DMS 273 treated with DMSO at 0.1 percent for 48 hours (cell line): ENCODE data around the gene PRKAG2.
"Not testable (repeated sequence)": the region's sequence is repeated elsewhere in the genome, so short reads cannot be mapped to it uniquely, and the experiment has no call there.

Experiments
- DNase-seq: peaks from one replicate; lab custom pipeline; 2025; lab: John Stamatoyannopoulos, UW

The PRKAG2 gene

DNA sequence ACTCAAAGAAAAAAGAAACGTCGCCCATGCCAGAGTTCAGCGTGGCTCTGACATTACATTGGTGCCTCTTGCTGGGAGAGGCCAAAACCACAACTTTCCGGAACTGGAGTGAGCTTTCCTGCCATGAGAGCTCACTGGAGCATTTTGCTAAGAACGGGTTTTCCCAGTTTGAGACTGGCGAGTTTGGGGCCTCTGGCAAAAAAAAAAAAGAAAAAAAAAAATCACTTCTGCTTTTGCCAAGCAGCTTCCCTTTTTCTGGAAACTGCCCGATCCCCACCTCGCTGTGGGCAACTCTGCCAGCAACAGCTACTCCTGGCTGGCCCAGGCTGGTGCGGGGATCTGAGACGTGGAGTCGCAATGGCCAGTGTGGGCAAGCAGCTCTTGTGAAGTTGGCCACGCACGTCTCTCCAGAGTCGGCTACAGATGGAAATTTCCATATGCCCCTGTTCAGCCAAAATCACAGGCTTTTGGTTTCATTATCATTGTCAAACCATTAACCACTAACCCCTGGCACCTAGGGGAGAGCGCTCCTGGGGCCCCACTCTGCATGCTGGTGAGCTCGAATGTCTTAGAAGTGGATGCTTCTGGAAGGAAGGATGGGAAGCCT is 25.7 kb downstream of the PRKAG2 start:
- no peak for DNase-seq

DNA sequence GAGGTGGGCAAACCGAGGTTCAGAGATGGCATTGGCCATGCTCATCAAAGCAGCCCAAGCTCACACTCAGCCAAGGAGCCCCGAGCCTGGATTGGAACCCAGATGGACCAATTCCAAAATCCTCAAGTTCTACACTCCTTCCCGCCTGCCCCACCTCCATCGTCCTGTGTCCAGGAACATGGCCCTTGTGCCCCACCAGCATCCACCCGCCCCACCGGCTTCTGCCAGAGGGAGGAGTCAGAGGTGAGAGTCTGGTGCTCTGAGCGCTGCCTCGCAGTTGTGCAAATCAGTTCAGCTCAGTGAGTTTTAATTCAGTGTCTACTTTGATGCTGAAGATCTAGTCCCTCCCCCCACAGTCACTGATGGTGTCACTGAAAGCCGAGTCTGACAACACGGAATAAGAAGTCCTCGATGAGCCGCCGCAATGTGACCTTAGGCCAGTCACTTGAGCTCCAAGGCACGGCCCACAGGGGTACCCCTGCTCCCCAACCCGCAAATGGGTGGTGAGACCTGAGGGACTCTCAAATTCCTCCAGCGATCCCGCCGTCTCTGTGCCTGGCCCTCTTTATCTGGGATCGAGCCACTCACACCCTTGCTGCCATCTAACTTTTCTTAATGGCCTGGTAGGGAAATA is 26.3 kb downstream of the PRKAG2 start:
- no peak for DNase-seq

DNA sequence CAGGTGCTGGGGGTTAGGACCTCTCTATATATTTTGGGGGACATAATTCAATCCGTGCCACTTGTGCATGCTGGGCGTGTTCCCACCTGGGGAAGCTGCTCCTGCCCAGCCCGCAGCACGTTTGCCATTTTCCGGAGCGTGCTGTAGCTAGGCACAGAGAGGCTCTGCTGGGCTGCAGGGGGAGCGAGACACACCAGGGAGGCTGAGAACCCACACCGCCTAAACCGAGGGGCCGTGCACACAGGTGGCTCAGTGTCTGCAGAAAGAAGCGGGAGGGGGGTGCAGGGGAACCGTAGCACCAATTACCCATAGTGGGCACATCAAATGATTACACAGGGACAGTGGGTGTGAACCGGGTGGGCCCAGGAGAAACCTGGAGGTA is 27.0 kb downstream of the PRKAG2 start:
- DNase-seq, result no peak

DNA sequence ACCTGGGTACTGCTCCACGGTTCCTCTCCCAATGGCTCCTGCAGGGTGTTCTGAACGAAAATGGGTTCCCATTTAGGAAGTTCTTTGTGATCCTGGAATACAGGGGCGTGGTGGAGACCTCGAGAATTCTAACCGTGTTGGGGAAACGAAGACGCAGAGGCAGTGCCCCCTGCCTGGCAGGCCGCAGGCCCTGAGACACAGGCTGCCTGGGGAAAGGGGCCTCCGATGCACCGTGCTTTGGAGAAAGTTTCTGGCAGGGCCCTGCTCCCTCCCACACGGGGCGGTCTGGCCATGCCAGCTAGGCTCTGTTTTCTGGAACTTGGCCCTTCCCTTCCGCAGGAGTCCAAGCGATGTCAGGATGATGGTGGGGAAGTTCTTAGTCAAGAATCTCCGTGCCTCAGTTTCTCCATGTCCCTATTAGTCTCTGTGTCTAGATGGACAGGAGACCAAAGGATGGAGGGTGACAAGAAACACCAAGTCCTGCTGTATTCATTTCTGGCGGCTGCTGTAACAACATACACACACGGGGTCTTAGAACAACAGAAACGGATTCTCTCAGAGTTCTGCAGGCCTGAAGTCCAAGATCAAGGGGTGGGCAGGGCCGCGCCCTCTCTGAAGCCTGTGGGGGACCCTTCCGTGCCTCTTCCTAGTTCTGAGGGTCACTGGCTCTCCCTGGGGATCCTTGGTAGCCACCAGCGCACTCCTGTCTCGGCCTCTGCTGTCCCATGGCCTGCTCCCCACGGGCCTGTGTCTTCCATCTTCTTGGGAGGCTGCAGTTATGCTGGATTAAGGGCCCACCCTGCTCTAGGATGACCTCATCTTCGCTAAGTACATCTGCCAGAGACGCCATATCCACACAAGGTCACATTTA is 27.7 kb downstream of the PRKAG2 start:
- no peak for DNase-seq

DNA sequence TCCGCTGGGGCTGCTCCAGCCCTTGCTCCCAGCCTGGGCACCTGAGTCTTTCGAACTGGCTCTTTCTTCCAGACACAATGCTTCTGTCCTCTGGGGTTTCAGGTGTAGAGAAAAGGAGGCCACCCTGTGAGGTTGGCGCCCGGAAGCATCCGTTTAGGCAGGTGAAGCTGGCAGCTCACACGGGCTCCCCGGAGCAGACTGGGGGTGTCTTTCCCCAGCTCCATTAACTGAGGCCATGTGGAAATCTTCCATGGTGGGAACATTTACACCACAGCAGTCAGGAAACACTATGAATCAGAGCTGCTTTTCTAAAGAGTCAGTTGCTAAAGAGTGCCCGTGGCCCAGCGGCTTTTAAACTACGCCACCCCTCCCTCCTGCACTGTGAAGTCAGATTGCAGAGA is 29.2 kb downstream of the PRKAG2 start:
- no peak for DNase-seq

DNA sequence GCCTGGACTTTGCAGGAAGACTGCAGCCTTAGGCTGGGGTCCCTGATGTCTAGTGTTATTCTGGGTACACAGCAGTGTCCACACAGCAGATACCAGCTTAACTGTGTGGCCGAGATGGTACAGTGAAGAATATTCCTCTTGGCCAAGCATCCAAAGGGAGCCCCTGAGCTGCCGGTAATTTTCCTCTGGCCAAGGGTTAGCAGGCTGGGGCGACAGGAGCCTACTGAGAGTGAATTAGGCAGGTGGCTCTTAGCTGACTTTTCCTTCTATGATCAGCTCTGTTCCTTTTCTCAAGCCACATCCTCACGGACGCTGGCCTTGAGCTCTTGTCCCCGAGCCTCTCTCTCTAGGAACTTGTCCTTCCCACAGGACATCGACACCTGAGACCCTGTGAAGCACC is 29.8 kb downstream of the PRKAG2 start:
- DNase-seq, result no peak

DNA sequence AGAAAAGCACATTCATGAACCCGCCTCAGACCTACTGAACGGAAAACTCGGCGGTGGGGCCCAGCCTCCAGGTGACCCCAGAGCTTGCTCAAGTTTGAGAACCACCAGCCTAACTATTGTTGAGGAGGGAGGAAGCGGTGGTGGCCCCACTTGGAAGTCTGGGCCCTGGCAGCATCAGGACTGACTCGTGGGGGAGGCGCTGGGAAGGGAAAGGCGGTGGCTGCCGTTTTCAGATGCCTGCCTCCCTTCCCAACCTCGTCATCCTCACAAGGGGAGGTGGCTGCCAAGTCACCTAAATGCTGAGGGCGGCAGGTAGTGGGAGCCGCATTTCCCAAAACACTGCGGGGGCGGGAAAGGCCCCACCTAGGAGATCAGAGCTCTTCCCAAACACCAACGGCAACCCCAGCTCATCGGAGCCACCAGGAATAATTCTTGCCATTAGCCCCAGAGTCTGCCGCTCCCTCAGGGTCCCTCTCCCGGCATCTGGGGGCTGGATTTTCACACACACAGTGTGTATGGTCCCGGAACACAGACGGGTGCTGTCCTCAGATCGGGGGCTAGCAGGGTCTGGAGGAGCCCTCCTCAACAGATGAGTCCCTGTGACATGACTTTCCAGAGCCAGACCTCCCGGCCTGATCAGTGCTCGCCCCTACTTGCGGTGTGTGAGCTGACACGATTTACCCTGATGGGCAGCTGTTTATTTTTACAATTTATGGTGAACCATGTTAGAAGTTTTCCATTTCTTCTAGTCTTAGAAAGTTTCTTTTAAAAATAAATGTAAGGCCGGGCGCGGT is 31.3 kb downstream of the PRKAG2 start:
- DNase-seq, result no peak

DNA sequence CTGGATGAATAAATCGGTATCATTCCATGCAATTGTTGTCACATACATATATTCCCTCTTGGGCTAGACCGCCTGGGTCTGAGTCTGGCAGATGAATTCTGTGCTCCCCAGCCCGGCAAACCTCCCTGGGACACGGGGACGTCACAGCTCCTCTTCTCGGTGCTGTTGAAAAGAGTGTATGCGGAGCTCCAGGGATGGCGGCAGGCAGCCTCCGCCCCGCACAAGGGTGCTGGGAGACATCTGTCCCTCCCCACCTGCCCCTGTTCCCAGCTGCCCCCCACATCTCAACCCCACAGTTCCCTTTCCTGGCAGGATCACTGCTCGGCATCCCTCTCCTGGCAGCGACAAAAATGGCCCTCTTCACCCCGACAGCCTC is 32.1 kb downstream of the PRKAG2 start:
- DNase-seq, result no peak

DNA sequence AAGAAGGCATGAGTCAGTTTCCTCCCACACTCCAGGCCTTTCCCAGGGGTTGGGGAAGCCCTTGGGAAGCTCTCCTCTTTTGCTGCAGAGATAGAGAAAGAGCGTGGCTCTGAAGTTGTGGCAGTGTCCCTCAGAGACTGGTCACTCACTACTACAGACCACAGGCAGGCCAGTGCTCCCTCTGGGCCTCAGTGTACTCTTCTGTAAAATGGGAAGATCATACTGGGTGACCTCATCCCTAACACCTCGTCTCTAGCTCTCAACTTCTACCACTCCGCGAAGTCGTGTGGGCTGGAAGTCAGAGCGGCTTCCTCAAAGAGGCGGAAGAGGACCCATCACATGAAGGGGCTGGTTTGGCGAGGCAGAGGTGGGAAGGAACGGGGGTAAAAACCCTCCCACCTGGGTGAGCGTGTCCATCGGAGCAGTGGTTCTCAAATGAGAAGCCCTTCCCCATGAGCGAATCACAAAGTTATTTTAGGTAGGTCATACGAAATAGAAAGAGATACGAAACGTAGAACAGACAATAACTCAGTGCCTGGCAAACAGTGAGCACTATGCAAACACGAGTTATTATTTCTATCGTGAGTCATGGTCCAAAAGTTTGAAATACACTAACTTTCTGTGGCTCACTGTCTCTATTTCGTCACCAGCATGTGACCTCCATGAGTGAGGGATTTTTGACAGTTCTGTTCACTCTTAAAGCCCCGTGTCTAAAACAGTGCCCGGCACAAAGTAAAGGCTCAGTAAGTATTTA is 32.7 kb downstream of the PRKAG2 start:
- DNase-seq, result no peak

DNA sequence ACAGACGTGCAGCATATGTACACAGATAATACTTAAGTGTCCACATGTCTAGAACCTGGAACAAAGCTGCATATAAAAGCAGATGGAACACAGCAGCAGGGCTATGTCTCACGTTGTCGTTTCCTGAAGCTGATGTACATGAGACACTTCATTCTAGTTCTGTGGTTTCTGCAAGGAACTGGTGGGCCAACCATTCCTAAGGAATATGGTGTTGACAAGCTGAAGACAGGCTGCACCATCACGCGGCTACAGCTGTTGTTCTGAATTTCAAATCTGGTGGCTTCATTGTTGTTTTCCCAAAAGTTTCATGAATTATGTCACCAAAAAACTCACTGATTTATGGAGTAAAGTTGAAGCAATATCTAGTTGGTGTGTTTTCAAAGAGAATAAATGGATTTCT is 33.7 kb downstream of the PRKAG2 start:
- DNase-seq, result no peak

DNA sequence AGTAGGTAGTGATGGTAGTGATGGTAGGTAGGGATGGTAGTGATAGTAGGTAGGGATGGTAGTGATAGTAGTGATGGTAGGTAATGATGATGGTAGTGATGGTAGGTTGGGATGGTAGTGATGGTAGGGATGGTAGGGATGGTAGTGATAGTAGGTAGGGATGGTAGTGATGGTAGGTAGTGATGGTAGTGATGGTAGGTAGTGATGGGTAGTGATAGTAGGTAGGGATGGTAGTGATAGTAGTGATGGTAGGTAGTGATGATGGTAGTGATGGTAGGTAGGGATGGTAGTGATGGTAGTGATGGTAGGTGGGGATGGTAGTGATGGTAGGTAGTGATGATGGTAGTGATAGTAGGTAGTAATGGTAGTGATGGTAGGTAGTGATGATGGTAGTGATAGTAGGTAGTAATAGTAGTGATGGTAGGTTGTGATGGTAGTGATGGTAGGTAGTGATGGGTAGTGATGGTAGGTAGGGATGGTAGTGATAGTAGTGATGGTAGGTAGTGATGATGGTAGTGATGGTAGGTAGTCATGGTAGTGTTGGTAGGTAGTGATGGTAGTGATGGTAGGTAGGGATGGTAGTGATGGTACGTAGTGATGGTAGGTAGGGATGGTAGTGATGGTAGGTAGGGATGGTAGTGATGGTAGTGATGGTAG is 35.4 kb downstream of the PRKAG2 start:
- not testable (repeated sequence) for DNase-seq

DNA sequence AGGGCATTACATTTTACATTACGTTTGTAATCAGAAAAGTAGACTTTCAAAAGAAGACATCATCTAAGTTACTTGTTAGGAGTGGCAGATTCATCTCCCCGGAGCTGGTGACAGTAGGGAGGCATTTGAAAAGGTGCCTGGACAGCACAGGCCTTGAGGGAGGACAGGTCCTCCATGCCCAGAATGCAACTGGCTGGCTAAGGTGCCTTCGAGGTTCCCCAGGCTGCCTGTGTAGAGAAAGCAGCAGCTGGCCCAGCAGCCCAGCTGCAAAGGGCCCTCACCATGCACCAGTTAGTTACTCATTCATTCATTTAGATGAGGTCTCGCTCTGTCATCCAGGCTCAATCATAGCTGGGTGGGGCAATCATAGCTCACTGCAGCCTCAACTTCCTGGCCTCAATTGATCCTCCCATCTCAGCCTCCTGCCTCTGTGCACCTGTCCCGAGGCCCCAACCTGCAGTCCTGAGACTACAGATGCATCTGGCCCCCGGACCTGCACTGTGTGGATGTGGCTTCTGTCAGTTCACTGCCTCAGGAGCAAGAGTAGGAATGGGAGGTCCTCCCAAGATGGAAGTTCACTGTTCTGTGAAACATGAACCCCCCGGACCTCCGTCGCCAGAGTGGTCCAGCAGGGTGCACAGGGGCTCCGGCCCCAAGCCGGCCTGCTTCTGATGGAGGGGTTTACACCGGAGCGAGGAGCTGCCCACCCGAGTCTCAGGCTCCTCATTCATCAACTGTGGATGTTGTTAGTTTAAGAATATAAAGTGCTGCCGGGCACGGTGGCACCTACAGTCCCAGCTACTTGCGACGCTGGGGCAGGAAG is 36.6 kb downstream of the PRKAG2 start:
- no peak for DNase-seq

DNA sequence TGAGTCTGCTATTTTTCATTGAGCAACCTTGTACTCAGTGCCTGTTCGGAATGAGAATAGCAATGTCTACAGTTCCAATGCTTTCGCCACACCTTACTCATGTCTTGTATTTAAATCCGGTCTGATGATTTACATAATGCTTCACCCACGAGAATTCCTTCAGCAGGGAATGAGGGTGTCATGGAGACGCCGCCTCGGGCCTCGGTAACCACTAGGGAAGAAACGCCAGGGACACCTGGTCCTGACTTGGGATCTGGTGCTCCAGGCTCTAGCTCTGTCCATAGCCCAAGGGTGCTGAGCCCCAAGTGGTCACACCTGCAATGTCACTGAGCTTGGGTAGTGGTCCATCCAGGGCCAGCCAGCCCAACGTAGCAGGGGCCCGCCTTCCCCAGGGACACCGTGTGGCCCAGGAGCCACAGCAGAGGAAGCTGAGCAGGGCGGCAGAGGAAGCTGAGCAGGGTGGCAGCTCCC is 37.4 kb downstream of the PRKAG2 start:
- no peak for DNase-seq

DNA sequence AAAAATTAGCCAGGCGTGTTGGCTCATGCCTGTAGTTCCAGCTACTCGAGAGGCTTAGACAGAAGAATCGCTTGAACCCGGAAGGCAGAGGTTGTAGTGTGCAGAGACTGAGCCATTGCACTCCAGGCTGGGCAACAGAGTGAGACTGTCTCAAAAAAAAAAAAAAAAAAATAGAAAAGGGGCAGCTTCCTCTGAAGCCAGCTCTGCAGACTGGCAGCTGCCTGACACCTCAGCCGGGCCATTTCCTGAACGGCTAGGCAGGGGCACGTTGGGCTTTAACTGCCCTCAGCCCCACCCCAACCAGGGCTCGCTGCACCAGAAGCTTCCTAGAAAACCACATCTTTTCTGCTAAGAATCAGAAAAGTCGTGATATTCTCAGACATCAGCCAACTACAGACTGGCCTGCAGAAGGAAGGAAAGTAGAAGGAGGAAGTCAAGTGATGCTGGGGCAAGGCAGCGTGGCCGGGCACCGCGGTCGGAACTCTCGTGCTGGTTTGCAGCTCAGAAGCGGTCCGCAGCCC is 38.0 kb downstream of the PRKAG2 start:
- no peak for DNase-seq

DNA sequence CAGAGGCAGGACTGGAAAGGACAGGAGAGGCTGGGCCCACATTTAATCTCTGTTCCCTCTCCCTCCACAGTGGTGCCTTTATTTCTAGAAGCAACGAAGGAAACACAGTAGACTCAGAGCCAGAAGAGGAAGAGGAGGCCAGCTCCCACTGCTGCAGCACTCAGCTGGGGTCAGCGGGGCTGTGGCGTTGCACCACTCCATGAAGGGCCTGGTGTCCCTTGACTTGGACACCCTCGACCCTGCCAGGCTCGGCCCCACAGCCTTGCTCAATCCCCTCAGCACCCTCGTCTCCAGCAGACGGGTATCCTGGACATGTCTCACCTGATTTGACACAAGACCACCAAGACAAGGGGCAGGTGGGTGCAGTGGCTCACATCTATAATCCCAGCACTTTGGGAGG is 38.8 kb downstream of the PRKAG2 start:
- DNase-seq, result no peak

DNA sequence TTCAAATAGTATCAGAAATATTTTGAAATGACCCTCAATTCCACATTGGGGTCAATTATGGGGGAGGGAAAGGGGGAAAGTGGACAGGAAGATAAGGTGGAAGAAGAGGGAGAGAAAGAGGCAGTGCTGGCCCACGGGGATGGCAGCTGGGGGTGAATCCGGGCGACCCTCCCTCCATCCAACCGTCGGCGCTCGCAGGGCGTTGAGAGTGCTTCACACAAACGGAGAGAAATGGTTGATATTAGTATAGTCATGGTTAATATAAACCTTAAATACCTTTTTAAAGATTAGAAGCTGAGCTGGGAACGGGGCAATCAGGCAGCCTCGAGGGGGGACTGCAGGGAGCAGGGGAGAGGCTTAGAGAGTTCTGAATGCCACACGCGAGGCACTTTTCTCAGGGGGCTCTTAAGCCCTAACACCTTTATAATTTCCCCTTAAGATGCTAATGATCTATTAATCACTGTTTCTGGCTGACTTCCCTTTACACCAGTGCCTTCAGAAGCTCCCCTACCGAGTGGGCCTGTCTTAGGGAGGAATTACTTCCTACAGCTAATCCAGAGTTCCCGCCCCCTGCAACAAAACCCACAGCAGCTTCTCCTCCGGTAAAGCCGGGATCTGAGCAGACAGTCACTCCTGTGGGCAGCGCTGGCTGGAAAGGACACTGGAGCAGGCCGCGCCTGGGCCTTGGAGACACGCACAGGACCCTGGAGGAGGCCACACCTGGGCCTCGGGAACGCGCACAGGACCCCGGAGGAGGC is 39.5 kb downstream of the PRKAG2 start:
- DNase-seq, result no peak

DNA sequence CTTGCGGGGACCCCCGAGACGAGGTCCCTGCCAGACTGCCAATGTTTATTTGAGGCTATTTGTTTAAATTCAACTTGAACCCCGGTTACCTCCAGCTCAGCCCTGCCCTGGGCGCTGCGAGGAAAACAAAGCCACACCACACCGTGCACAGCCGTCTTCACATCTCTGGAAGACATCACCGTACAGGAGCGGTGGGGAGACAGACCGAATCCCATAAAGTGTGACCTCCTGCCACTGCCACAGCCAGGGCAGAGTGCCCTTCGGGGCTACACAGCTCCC is 40.0 kb downstream of the PRKAG2 start:
- no peak for DNase-seq

DNA sequence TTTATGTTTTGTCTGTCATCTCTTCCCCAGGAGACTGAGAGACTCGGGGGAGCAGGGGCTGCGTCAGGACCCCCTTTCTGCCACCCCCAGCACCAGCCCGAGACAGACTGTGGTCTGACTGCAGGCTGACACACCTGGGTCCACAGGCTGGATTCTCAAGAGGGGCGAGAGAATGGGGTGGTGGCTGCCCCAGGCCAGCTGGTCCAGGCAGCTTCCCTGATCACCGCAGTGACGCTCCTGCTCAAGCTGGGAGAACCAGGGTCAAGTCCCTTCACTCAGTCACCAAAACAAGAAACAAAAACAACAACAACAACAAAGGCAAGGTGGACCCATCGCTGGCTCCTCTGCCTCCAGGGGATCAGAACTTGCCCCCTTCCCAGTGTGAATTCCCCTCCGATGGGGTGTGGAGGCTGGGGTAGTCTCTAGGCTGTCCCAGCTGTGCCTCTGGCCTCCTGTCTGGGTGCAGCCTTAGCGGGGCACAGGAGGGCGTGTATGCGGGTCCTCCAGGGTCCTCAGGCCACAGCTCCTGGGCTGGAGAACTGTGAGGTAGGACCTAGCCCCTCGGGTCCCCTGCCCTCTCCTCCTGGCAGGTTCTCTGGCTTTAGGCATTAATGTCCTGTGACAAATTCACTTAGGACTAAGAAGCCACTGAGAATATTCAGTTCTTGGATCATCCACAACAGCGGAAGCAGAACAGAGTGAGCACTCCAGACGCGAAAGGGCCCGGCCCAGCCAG is 40.6 kb downstream of the PRKAG2 start:
- no peak for DNase-seq

DNA sequence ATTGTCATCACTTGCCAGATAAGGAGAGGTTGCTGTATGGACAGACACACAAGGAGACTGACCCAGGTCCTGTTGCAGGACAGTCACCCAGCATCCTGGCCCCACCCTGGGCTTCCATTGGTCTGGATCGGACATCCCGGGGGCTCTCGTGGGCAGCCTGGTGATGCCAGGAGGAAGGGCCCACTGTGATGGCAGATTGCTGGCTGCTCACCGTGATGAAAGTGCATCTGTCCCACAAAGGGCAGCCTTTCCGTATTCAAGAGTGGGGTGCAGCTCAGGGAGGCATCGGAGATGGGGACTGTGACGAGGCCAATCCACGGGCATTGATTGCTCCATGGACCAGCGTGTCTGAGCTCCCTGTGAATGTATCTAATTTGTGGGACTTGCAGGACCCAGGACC is 41.3 kb downstream of the PRKAG2 start:
- DNase-seq, result no peak
